Activated CD4-positive, alpha-beta T cell treated with anti-CD3 and anti-CD28 coated beads, Interleukin-2, Interleukin-4, amounts not matched to agents 100 ng/mL and 50 ng/mL, durations not matched to agents 16 hours and 8 hours (primary cell): ENCODE measurements around the gene GPC5.

Experiments
- DNase-seq: peaks from one replicate; pipeline ENCODE4 v3.0.0-alpha.2; 2020; ENCODE audit warnings: low spot score

The GPC5 gene

DNA sequence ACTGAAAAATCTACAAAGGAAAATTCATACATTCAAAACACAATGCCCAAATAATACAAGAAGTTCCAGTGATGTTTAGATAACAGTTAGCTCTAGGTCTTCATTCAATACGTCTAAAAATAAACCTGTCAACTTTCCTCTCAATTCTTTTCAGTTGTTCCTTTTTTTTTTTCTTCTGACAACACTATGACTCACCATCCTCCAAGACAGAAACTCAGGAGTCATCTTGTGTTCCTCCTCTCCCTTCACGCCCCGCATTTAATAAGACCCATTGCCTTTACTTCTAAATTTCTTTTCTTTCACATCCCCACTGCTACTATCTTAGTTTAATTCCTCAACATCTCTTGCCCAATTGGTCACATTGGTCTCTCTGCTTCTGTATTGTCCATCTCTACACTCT, 759.9 kb downstream of the GPC5 start:
- no peak for DNase-seq

DNA sequence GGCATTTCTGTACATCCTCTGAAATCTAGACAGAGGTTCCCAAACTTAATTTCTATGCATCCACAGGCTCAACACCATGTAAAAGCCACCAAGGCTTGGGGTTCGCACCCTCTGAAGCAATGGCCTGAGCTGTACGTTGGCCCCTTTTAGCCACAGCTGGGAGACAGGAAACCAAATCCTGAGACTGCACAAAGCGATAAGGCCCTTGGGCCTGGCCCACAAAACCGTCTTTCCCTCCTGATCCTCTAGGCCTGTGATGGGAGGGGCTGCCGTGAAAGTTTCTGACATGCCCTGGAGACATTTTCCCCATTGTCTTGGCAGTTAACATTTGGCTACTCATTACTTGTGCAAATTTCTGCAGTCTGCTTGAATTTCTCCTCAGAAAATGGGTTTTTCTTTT, 766.4 kb downstream of the GPC5 start:
- DNase-seq: no peak

DNA sequence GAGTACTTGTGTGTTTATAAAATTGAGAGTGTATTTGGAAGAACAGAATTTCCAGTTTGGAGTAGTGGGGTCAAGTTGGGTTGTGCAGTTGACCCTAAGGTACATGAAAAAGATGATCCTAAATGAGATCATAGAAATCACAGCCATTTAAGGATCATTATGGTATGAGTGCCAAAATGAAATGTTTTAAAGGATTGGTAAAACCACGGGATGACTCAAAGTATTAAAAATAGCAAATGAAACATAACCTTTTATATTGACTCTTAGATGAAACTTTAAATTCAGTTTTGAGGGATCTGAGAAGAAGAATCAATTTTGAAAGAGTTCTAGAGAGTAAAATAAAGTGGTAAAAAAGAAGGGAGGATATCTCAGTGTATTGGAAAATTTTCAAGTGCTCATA, 773.8 kb downstream of the GPC5 start:
- no peak for DNase-seq

DNA sequence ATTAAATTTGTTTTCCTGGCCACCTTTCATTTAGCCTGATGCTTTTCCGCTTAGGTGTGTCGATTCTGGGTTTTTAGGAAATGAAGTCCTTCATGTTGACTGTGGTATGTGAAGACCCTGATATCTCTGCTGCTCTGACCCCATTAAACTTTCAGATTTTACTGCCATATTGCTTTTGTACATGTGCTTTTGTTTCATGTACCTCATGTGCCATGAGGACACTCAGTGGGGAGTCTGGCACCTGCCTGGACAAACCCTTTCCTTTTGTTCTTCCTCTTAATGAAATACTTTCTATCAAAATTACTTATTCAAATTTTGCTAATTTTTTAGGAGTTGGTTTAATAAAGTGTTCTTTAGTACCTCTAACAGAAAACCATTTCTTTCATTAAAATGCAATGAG, 774.8 kb downstream of the GPC5 start:
- DNase-seq: no peak

DNA sequence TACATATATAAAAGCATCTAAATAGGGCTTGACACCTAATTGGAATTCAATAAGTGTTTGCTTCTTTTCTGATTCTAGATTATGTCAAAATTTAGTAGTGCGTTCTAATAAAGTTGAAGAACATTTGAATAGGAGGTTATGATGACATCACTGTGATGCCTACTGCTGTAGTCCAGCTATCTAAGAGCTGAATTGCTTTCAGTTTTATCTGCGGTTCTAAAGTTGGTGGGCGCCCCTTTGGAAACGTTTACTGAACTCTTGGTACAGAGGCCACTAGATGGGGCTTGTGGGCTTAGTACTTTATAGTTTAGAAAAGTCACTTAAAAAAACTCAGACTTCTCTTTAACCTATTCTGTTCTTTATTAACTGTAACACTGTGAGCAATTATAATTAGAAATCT, 776.9 kb downstream of the GPC5 start:
- DNase-seq: no peak

DNA sequence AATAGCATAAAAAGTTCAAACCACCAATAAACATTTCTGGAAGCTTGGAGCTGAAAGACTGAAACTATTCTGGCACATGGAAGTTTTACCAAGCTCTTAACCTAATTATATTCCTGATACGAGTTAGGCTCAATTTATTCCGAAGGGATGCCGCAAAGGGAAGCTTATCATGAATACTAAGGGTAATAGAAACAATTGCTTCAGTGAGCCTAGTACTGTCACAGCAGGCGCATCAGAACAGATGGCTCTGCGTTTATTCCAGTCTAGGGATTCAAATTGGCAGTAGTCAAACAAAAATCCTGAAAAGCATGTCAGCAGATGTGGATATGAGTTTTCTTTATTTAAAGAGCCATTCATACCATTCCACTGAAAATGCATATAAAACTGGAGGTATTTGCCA, 779.5 kb downstream of the GPC5 start:
- DNase-seq: no peak

DNA sequence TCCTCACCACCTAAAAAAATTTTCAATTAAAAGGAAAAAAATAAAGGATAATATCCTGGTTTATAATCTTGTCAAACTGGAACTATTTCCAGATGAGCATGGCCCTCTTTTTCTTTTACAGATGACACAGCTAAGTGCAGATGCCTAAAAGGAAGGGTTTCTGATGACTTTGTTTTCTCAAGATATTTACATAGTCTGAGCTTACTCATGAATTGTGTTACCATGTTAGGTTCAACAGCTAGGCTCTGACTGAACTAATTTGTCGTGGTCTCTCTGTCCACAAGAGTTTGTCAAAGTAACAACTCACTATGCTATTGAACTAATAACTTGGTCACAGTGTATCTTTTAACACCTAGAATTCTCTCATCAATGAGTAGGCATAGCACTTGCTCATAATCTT, 780.8 kb downstream of the GPC5 start:
- no peak for DNase-seq

DNA sequence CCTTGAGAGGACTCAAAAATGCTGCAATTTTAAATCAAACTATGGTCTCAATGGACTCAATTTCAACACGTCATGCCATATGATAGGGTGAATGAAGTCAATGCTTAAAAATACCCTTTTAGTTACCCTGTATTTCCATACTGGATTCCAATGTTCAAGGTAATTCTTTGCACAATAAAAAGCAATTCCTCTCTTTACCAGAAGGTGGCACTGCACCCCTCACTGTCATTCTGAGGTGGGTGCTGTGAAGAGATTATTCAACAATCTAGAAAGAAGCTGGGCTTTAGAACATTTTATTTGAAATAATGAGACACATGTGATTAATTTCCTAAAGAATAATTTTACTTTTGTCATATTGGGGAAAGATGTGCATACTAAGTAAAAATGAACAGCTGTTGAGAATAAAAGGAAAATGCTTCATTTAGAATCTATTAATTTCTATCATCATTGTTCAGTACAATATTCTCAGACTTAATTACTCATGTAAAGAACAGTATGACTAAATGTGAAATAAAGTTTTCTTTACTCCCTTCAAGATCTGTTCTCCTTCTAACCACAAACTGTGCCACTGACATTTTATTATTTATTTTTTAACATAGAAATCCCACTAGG, 789.1 kb downstream of the GPC5 start:
- peak; percentile 33 for DNase-seq

DNA sequence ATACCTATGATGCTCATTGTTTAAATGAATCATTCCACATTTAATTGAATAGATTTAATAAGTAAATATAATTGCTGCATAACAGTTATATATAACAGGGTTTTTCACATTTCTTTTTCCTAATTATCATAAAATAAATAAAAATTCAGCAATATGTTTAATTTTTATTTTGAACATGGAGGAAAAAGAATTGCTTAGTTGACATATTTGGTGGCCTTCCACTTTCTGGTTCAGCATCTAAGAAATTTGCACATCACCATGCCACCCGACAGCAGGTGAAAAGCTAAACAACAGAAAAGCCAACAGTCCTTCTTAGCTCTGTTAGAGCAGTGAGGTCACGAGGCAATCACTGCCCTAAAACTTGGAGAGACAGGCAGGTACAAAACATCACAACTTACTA, 790.2 kb downstream of the GPC5 start:
- no peak for DNase-seq

DNA sequence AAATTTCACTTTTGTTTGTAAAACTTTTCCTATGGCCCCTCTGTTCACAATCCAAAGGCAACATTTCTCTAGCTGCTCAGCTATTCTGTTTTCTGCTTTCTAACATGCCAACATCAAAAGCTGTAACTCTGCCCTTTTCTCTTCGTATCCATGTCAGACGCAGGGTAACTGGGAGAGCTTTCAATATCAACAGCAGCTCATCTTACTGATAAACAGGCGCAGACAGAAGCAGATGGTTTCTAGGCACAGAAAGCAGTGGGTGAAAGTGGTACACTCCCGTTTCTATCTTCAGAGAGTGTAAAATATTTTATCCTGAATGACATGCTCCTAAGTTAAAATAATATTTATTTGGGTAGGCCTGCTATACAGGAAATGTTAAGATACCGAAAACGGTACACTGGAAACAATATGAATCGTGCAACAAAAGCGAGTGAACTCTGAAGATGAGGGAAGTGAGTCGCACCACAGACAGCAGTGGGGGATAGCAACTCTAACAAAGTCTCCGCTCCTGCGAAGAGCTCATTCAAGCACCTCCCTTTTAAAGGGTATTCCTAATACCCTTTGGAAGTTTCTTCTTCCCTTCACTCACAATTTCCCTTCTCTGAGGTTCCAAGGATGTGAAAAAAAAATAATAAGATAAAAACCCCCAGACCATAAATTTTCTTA, 798.3 kb downstream of the GPC5 start:
- DNase-seq: no peak

DNA sequence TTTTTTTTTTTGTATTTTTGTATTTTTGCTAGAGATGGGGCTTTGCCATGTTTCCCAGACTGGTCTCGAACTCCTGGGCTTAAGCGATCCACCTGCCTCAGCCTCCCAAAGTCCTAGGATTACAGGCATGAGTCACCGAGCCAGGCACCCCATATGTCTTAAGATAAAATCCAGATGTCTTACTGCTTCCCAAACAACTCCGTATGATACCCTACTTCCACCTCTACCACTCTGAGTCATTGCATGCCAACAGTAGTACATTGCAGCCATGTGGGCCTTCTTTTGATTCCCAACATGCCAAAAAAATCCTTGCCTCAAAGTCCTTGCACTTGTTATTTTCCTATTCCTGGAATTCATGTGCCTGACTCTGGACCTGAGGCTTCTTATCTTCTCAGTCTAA, 799.2 kb downstream of the GPC5 start:
- no peak for DNase-seq

DNA sequence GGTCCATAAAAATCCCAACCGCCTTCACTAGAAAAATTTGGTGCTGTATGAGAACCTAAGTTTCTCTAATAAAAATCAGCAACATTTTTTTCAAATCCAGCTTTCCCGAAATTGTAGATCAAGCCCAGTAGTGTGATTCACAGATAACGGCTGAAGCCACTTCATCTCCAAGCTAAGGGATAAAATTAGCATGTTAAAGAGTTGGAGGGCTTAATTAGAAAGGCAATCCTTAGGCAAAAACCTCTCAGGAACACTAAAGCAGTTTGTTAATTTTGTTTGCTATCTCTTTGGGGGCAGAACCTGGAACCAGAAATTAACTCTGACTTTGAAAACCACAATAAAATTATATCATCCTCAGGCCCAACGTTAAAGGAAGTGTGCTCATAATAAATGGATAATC, 820.2 kb downstream of the GPC5 start:
- no peak for DNase-seq

DNA sequence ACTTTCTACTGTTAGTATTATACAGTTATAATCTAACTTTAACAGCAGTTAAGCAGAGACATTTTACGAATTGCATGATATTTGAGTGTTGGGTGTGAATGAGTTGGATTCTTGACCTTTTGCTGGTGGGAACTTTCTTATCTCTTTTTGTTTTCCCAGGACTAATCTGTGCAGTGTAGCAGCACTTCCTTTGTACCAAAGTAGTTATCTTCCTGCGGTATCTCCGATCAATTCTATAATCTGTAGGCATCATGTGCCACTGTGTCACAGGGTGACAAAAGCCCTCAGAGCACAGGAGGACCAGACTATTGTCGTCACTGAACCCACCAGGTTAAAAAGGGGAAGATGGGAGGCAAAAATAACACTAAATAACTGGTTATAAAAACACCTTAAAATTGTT, 823.5 kb downstream of the GPC5 start:
- DNase-seq: no peak

DNA sequence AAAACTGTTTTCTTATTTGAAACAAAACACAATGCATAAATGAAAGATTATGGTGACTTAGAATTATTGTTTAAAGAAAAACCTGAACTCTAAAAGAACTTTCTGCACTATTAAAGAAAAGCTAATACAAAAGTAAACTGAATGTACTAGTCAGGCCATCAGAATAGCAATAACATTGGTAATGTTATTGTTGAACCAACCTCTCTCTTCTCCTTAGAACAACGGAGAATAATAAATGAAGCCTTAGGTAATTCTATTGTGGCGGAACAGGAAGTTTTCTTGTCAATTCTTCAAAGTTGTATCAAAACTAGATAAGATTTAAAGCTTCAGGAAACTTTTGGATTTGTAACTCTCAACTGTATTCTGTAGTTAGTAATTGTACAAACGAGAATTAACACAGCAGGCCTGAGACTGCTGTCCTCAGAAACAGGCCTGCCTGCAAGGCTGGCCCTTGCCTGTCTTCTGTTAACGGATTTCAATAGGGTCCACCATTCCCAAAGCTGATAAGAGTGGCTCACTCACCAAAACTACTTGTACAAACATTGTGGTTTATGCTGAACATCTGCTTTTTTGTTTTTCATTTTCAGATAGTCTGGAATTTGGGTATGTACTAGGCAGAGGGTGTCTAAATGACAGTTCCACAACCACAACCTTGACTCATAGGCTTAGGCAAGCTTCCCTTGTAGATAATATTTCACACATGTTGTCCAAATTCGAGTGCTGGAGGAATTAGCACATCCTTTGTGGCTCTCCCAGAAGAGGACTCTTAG, 825.8 kb downstream of the GPC5 start:
- no peak for DNase-seq

DNA sequence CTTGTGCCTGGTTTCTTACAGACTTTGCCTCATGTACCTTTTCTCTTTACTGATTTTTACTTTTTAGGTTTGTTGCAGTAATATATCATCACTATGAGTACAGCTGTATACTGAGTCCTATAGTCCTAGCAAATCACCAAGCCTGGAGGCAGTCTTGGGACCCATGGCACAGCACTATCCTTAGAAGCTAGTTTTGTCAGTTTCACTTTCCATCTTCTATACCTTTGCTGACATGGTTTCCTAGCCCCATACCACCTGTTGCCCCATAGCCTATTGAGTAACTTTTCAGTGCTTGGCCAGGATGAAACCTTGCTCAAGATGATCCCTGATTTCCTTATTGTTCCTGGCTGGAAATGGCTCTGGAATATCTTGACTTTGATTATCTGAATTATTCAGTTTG, 826.4 kb downstream of the GPC5 start:
- DNase-seq: no peak

DNA sequence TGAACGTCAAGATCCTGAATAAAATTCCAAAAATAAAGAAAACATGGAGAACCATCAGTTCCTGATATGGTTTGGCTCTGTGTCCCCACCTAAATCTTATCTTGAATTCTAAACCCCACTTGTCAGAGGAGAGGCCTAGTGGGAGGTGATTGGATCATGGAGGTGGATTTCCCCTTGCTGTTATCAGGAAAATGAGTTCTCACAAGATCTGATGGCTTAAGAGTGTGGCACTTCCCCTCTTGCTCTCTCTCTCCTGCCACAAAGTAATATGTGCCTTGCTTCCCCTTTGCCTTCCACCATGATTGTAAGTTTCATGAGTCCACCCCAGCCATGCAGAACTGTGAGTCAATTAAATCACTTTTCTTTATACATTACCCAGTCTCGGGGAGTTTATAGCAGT, 827.4 kb downstream of the GPC5 start:
- no peak for DNase-seq

DNA sequence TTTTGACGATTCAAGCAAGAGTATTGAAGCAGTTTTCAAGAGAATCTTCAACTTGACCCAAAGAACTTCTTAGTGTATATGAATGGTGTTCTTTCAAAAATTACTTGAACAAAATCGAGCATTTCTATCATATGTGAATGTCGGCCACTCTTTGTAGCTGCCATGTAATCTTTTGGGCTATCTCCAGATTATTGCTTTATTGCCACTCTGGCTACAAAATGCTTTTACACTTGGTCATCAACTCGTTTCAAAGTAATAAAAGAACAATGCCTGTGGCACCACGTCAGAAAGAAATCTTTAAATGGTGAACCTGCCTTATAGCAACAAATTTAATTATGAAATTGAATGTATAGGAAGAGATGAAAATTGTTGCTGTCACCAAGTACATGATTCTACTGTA, 834.5 kb downstream of the GPC5 start:
- DNase-seq: no peak

DNA sequence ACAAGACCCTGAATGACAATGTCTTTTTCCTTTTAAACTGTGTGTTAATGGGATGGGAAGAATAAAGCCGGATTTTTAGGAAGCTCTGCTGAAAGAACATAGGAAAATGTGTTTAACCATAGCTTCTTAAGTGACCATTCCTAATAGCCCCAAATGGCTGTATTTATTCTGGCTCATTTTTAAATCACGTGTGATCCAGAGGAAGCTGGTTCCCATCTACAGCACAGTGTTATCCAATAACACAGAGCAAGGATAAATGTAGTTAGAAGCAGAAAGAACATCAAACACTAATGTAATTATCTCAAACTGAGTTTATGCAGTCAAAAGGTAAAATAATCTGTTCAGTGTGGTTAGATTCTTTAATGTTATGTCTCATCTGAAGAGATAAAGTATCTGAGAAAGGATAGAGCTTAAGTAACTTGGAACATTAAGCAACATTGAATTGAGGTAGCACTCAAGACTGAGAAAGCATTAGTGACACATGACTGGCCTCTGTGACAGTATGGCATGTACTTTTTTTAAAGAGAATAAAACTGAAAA, 853.3 kb downstream of the GPC5 start:
- DNase-seq: no peak

DNA sequence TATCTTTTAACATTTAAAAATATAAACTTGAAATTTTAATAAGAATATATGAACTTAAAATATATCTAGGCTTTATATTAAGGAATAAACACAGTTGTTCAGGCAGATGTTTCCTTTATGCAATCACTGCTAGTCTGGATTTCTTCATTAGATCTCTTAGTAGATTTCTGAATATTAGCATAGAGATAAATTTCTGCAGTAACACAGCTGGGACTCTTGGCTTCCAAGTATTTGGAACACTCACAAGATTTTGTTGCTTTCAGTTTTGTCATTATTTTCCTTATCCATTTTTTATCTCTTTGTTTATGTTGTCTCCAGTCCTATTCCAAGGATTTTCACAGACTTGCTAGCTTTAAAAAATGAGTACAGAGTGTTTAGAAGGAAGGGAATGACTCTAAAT, 857.1 kb downstream of the GPC5 start:
- no peak for DNase-seq

DNA sequence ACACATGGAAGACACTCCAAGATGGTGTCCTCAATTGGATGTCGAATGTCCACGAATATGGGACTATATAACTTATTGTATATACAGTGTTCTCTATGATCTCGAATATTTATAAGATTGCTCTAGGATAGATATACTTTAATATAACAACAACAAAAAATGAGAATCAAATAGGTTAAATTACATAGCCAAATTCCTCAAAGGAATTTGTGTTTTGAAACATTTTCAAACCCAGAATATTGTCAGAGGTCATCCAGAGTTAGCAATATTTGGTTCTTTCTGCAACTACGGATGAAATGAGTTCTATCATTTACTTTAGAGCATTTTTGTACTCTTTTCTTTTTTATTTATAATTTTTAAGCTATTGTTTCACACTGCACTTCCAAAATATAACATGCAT, 857.8 kb downstream of the GPC5 start:
- no peak for DNase-seq

DNA sequence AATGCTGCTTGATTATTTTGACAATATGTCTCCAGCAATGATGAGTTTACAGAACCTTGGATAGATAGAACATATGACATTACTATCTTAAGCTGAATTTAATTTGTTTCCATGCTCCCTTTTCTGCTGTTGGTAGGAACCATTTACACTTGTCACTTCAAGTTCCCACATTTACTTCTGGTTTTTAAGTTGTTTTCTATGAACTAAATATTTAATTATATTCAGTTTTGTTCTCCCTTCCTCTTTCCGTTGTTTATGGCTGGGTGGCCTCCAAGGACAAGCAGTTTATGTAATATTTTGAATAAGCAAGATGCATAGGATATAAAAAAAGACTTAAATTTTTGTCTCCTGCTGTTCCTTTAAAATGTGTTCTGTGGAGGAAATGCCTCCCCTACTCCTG, 860.6 kb downstream of the GPC5 start:
- no peak for DNase-seq

DNA sequence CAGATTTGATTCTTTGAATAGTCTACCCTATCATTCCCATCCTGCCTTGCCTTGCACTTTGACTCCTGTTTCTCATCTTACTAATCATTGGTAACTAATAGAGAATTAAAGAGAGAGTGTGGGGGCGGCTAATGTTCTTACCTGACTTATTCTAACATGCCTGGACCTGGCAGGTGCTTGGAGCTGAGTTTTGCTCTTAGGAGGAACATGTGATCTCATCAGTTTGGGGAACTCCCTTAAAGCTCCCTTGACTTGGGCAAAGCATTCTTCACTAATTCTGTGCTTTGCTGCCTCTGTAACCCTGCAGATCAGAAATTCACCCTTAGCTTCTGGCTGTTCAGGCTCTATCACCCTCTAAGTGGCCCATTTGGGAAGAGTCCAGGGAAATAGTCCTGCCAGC, 861.1 kb downstream of the GPC5 start:
- no peak for DNase-seq

DNA sequence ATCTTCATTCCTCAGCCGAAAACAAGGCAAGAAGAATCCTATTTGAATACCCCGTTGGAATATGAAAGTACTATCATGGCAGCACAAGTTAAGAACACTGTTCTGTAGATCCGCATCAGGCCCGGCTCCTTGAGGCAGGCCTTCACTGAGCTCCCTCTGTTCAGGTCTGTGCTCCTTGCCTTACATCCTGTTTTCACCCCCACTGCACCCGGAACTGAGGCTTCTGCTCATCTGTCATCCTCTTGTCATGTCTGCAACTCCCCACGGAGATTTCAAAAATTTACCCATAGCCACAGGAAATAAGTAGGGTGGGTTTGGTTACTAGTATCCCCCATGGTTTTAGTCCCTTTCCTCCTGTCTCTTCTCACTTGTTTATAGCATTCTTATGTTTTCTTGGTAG, 861.9 kb downstream of the GPC5 start:
- no peak for DNase-seq
